Lung microvascular endothelial cell (primary cell): Measurements from ENCODE around the gene SND1. TPM values are rescaled to one million over a fixed set of nuclear protein-coding genes. Genes with fewer than 3 reads are reported as not detected.
"Not testable (repeated sequence)": the region's sequence is repeated elsewhere in the genome, so short reads cannot be mapped to it uniquely, and the experiment has no call there.

ENCODE experiments used
- DNase-seq, 2 donors: peaks; one replicate each; pipeline versions ENCODE4 v3.0.0 to v3.0.0-alpha.2; 2010; ENCODE audit warnings: low read depth in 2 of 2
- total RNA-seq: library from RNA; depleted of rRNA; stranded (reverse); fragments of >200 nt; gene quantifications from 2 replicates; pipeline ENCODE4 v1.2.1, GENCODE V29; 2014

The SND1 gene
- total RNA-seq, 1 donor from 2014 or later, result 105 TPM

DNA sequence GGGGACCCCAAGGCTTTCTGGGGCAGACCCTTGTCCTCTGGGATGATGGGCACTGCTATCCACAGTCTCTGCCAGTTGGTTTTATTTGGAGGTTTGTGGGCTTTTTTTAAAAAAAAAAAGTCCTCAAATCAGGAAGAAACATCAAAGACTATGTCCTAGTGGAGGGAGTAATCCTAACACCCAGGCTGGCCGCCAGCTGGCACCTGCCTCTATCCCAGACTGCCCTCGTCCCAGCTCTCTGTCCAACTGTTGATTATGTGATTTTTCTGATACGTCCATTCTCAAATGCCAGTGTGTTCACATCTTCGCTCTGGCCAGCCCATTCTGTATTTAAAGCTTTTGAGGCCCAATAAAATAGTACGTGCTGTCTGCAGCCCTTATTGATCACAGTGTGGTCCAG lies 440.2 kb downstream of the SND1 start:
- no peak for DNase-seq

DNA sequence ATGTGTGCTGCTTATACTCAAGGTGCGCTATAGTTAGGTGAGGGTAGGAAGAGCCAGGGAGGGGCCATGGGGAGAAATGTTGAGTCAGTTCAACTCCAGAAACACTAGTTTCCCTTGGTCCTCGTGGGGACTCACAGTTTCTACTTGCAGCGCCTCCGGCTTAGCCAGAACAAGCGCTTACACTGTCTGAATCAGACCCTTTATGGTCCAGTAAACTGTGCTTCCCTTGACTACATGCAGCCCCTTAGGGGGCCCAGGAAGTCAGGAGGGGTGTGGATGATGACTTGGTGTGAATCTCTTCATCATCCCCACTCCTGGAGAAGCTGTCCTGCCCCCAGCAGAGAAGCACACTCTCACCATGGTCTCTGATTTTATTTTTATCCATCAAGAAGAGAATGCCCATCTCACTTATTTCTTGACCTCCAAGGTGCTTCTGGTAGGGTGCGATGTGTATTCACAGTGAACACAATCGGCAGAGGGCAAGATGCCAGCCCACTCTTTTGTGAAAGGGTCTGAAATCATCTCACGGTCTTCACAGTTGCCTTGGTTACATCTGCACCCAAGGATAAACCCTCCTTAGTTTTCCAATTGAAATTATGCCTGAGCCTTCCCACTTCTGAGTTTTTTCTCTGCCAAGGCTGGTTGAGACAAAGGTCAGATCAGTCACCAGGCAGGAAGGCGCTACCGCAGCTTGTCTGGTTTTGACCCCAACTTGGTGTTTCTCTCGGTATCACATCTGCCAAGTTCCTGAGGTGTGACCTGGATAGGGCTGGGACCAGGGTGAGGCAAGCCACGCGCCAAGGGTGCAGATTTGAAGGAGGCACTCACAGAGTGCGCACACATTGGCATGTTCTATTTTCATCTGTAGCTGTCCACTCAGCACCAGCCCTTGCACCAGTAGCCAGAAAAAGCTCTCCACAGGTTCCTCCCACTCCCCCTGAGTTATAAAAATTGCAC lies 441.9 kb downstream of the SND1 start:
- DNase-seq, result no peak

DNA sequence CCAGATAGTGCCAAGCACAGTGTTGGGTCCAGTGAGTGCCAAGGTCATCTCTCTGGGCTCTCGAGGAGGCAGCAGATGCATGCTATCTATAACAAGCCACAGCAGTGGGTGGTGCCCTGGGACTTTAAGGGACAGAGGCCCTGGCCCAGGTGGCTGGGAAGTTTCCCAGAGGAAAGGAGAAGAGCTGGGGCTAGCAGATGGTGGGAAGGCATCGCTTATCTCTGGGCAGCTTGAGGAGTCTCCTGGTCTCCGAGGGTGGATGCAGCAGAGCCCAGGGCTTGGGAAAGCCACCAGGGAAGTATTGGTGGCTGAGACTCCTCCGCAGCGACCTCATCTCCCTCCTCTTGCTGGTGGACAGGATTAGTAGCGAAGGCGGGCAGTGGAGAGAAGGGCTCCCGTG lies 442.7 kb downstream of the SND1 start:
- DNase-seq, result no peak

DNA sequence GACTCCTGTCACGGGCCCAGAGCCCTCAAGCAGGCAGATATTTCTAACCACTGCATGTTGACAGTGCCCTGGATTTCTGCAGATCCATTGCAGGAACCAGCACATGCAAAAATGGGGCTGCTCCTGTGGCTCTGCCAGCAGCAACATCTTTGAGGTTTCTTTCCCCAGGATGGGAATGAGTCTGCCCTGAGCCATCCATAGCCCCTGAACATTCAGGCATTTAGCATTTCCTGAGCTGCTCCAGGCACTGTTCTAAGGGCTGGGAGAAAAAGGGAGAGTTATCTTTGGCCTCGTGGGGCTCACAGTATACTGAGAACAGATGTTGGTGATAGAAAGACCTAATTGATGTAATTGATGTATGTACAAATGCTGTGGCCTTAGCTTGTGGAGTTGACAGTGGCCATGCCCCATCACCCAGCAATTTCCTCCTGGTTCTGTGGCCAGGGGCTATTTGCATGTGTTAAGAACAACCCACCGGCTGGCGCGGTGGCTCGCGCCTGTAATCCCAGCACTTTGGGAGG lies 445.3 kb downstream of the SND1 start:
- no peak for DNase-seq

DNA sequence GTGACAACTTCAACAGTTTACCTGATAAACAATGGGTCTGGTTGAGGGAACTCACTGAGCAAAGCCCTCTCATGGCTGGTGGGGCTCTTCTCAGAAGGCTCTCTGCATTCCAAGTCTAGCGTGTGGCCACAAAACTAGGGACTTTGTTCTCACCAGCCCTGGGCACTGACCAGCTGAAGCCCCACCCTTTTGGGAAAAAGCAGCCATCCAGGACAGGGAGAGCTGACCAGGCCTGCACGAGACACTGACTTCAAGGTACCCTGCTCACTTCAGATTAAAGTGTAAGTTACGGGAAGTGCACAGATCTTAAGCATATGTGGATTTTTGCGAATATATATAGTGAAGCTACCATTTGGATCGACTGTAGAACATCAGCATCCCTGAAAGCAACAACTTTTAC lies 446.6 kb downstream of the SND1 start:
- no peak for DNase-seq

DNA sequence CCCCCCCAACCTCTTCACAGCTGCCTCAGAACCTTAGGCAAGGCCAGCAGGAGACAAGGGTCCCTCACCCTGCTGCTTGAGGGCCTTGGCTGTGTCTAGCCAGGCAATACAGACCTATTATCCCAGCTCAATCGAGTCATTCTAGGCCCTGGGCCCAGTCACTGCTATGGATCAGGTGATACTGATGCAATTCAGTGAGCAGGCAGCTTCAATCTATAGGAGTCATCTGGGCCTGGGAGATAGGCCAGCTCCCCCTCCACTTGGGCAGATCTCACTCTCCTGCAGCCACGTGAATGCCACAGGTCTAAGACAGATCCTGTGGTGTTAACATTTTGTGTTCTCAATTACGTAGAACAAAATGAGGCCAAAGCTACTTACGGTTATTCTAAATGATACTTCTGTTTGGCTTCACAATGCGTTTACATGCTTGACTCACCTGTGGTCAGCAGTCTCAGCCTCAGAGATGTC lies 447.2 kb downstream of the SND1 start:
- no peak for DNase-seq

DNA sequence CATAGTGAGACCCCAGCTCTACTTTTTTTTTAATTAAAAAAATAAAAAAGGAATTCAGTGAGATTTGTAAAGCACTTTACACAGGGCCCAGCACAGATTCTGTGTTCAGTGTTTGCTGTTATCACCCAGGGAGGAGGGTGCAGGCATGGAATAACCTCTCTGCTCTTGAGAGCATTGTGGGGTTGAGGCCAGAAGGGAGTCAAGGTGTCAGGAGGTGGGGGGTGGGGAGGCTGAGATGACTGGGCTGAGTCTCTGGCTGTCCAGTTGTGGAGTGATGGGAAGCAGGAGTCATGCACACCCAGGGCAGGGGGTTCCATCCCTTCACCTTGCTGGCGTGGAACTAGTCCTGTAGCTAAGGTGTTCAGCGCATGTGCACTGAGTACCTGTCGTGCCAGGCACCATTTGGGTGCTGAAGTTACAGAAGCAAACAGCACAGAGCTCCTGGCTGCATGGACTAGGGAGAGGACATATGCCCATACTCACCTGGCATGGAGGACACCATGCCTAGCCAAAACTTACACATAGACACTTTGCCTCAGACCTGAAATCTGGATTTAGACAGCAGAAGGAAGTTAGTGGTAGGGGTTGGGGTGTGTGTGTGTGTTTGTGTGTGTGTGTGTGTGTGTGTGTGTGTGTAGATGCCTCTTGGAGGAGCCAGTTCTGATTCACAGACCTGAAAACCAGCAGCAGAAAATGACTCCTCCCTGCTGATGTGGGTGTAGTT lies 448.4 kb downstream of the SND1 start:
- no peak for DNase-seq

DNA sequence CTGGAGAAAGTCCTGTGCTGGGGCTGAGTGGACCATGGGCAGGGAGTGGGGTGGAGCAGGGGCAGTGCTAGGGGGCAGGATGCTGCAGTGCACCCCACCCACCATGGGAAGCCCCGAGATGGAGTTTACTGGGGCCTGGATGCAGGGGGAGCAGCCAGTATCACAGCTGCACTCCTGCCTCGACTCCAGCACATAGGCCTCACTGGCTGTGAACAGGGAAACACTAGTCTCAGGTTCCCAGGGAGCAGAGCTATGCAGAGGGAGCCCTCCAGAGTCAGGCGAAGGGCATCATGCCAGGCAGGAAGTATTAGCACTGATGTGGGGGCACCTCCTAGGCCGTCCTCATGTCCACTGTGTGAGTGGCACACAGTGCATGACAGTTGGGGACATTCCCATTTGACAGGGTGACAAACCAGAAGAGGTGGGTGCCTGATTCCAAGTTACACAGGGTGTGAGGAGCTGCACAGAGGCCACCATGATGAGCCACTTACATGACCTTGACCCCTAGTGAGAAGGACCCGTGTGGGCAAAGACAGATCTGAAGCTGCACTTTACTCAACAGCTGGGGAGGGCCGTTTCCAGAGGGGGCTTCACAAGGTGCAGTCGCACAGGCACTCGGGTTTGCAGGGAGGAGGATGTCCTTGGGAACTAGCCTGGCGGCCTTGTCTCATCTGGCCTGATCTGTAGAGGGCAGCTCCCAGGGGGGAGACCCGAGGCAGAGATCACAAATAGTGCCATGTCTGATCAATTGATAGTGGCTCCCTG lies 449.1 kb downstream of the SND1 start:
- DNase-seq, result no peak

DNA sequence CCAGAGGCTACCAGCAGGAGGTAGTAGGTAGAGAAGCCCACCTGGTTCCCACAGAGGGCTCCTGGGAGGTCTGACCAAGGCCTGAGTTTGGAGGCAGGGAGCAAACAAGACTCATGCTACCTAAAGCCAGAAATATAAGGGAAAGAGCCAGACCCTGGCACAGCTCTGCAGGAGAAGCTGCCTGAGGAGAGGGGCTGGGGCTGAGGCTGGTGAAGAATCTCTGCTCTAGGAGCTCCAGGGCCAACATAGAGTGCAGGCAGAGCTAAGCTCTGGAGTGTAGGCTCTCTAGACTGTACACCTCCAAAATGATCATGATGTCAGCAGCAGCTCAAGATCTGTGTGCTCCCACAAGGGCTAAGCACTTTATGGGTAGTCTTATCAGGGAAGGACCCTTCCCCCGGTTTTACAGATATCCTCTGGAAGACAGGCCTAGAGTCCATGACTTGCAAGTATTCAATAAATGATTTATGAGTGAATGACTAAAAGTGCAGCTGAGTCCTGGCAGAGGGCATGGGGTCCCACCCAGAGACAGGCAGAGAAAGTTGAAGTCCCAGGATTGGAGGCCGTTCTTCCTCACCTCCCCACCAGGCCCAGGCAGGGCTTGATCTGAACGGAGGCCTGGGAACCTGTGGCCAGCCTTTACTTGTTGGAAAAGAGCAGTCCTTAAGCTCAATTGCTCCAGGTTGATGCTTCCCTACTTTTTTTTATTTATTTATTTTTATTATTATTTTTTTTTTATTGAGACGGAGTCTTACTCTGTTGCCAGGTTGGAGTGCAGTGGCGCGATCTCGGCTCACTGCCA lies 450.7 kb downstream of the SND1 start:
- no peak for DNase-seq

DNA sequence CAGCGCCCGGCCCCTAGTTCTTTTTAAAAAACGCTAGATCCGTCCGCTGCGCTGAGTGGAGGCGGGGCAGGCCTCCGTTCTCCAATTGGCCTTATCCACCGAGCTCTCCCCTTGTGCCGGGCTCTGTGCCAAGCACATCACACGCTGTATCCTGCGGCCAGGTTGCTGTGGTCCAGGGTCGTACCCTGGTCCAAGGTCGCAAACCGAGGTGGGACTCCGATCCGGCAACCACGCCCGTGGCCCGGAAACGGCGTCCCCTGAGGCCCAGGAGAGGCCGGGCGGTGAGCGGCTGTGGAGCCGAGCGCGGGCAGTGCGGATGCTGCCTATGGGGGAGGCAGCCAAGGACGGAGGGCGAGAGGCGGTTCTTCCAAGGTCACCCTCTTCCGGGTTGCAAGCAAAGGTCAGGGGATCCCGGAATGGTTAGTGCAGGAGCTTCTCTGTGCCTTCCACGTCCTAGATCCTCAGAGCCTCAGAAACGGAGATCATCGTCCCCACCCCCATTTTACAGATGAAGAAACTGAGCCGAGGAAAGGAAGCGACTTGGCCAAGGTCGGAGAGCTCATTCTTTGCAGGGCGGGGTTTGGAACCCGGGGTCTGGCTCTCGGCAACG lies 451.6 kb downstream of the SND1 start:
- peak in 1 of 2 donors; percentile 89 for DNase-seq

DNA sequence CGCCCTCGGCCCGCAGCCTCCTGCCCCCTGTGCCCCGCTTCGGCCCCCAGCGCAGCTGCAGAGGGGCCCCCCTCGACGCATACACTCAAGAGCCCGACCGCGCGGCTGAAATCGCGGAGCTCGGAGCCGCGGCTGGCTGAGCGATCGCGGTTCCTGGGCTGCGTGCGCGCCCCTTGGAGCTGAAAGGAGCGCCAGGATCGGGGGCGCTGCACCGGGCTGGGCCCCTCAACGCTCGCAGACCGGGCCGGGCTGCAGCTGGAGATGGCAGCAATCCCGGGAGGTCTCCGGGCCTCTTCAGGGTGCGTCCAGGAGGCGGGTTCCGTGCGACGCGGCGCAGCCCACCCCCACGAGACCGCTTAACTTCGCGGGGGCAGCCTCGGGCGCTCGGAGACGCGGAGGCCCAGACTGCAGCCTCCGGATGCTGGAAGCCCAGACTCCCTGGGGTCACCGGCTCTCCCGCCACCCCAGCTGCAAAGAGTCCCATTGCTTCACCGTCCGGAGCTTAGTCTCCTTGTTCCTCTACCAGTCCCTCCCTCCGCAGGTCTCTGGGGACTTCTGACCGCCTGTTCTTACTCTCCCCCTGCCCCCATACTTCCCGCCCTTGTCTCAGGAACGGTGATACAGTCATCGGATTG lies 452.2 kb downstream of the SND1 start:
- DNase-seq, result peak in 1 of 2 donors; percentile 31

DNA sequence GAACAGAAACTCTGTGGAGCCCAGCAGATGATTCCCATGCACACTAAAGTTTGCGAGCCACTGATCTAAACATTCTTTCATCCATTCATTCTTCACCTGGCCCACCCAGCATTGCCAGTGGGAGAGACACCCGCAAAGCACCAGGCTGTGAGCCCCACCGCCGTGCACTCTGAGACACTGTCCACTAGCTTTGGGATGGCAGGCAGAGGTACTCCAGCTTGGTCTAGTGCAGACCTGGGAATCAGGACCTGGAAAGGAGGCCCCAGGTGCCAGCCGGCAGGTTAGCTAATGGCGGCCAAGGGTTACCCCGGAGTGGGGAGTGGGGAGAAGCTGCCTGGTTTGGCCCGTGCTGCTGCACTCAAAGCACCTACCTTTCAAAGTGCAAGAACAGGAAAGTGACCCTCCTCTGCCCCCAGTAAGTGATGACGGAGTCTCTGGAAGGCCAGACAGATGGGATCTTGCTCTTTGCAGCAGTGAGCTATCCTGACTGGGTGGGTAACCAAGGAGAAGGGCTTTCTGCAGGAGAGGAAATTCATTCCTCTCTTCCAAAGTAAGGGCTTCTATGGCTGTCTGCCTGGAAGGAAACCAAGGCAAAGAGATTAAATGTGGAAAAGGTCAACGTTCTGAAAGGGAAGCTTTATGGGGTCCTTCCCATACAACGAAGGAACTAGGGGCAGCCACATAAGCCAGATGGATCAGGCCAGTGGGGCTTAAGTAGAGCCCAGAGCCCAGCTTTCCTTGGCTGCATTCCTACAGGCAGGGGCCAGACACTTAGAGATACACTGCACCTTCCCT lies 453.4 kb downstream of the SND1 start:
- DNase-seq, result no peak

DNA sequence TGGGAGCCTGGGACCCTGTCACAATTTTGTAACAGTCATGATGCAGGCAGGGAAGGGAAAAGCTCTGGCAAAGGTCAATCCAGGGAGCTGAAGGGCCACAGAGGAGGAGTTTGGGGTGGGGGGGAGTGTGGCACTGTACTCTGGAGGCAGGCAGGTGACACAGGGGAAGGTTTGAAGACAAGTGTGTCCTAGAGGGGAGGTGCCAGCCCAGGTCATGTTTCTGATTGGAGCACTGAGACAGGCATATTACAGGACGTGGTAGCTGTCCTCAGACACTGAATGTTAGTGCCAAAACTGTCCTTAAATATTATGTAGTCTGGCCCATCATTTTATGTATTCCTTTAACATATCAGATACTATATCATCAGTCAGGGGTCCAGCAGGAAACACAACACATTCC lies 454.8 kb downstream of the SND1 start:
- no peak for DNase-seq

DNA sequence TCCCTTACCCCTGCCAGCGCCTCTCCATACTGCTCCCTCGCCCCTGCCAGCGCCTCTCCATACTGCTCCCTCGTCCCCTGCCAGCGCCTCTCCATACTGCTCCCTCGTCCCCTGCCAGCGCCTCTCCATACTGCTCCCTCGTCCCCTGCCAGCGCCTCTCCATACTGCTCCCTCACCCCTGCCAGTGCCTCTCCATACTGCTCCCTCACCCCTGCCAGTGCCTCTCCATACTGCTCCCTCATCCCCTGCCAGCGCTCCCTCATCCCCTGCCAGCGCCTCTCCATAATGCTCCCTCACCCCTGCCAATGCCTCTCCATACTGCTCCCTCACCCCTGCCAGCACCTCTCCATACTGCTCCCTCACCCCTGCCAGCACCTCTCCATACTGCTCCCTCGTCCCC lies 455.5 kb downstream of the SND1 start:
- DNase-seq, result not testable (repeated sequence)

DNA sequence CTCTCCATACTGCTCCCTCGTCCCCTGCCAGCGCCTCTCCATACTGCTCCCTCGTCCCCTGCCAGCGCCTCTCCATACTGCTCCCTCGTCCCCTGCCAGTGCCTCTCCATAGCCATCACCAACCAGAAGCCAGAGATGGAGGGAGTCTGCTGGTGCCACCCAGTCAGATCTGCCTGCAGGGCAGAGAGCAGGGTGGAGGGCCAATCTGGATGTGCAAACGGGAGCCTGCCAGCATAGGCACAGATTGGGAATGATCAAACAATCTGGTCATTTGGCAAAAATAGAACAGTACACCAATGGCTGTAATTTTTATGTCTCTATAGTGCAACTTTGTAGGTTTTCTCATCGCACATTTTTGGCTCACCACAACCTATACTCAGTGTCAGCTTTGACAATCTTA lies 456.1 kb downstream of the SND1 start:
- DNase-seq, result no peak

DNA sequence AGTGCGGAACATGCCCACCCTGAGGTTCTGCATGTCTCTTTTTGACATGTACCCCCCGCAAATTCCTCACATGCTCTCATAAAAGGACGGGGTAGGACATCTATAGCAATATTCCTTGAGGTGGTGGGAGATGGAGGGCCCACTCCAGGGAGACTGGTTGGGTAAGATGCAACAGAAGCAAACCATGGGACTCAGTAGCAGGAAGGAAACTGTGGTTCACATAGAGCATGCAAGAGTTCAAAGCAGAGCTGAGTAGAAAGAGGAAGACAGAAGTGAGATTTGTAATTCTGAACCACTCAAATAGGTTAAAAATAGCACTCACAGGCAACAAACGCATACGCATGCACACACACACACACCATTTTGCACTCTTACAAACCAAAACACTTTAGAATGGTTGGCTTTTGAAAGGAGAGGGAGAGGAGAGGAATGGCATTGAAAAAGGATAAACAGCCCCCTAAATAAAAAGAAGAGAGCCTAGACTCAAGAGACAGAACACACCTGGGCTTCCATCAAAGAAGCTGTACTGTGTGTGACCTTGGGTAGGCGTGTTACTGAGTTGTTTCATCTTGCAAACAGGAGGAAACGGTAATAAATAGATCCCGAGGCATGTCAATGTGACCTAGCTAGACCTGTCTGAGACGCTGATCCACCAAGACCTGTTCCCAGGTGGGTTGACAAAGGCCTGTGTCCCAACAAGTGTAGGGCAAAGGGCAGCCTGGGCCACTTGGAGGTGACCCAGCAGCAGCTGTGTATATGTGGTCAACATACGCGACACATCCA lies 456.8 kb downstream of the SND1 start:
- no peak for DNase-seq

DNA sequence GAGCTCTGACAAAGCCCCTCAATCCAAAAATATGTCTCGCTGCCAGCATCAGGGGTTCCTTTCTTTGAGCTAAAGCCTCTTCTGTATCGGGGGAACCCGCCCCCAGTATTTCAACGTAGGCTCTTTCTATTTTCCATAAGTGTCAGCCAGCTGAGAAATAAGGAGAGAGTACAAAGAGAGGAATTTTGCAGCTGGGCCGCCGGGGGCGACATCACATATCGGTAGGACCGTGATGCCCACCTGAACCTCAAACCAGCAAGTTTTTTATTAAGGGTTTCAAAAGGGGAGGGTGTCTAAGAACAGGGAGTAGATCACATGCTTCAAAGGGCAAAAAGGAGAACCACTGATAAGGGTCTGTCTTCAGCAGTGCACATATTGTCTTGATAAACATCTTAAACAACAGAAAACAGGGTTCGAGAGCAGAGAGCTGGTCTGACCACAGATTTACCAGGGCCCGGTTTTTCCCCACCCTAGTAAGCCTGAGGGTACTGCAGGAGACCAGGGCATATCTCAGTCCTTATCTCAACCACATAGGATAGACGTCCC lies 457.5 kb downstream of the SND1 start:
- DNase-seq, result not testable (repeated sequence)
